ENCODE results near the gene AP1B1.

The AP1B1 gene

GRCh38 chr22:29342577-29343312 lies 45.6 kb downstream of the AP1B1 start:
- DNase-seq (ENCODE audit: low read depth, low spot score) = no peak
- CTCF ChIA-PET = interaction anchor here (1.9 to 2.6 kb wide), 2 partner anchors 16 to 36 kb away, joined by 8 to 10 read pairs; partner anchors contain the start of gene GAS2L1
- TF ChIP-seq CTCF (IDR thresholded peaks at IDR 0.05; ENCODE audit: insufficient read depth, low read length, missing control alignments) = no peak
- POLR2A ChIA-PET = no interaction called here
- H3K4me3 ChIP-seq (ENCODE audit: low read depth, low read length) = no peak overlapping the region

- ChIA-PET POLR2A (no interaction called here), CTCF (interaction anchor here (1.9 to 2.6 kb wide), 2 partner anchors 17 to 36 kb away, joined by 8 to 10 read pairs; partner anchors contain the start of gene GAS2L1)
- TF ChIP-seq CTCF (IDR thresholded peaks at IDR 0.05; ENCODE audit: insufficient read depth, low read length, missing control alignments) = no peak
- H3K4me3 ChIP-seq (ENCODE audit: low read depth, low read length) = no peak overlapping the region
- no peak for DNase-seq (ENCODE audit: low read depth, low spot score)
Measured at GRCh38 chr22:29342177-29342576, 46.2 kb downstream of the AP1B1 start.

- CTCF ChIA-PET = no interaction called here
- DNase-seq (ENCODE audit: low read depth, low spot score) = no peak
- no peak for TF ChIP-seq CTCF (IDR thresholded peaks at IDR 0.05; ENCODE audit: insufficient read depth, low read length, missing control alignments)
- POLR2A ChIA-PET = no interaction called here
- no peak overlapping the region for H3K4me3 ChIP-seq (ENCODE audit: low read depth, low read length)
Measured at GRCh38 chr22:29341849-29342127, 46.6 kb downstream of the AP1B1 start.

- TF ChIP-seq CTCF (IDR thresholded peaks at IDR 0.05; ENCODE audit: insufficient read depth, low read length, missing control alignments) = no peak
- no peak for DNase-seq (ENCODE audit: low read depth, low spot score)
- ChIA-PET POLR2A (no interaction called here), CTCF (no interaction called here)
- H3K4me3 ChIP-seq (ENCODE audit: low read depth, low read length) = no peak overlapping the region
Measured at GRCh38 chr22:29341056-29341848, 47.1 kb downstream of the AP1B1 start.

GRCh38 chr22:29340566-29340965 lies 47.8 kb downstream of the AP1B1 start:
- ChIA-PET CTCF (no interaction called here), POLR2A (no interaction called here)
- H3K4me3 ChIP-seq (ENCODE audit: low read depth, low read length) = no peak overlapping the region
- no peak for DNase-seq (ENCODE audit: low read depth, low spot score)
- TF ChIP-seq CTCF (IDR thresholded peaks at IDR 0.05; ENCODE audit: insufficient read depth, low read length, missing control alignments) = no peak

GRCh38 chr22:29339381-29340235 lies 48.8 kb downstream of the AP1B1 start:
- CTCF ChIA-PET = no interaction called here

More at GRCh38 chr22:29339381-29340235, 48.8 kb downstream of the AP1B1 start:
- H3K4me3 ChIP-seq (ENCODE audit: low read depth, low read length) = no peak overlapping the region
- no peak for DNase-seq (ENCODE audit: low read depth, low spot score)
- POLR2A ChIA-PET = no interaction called here
- TF ChIP-seq CTCF (IDR thresholded peaks at IDR 0.05; ENCODE audit: insufficient read depth, low read length, missing control alignments) = no peak

All from AG04449 (cell line).